Measurements from ENCODE around the gene ARL8A.
"Not testable (repeated sequence)": the region's sequence is repeated elsewhere in the genome, so short reads cannot be mapped to it uniquely, and the experiment has no call there.

Gene ARL8A

DNA sequence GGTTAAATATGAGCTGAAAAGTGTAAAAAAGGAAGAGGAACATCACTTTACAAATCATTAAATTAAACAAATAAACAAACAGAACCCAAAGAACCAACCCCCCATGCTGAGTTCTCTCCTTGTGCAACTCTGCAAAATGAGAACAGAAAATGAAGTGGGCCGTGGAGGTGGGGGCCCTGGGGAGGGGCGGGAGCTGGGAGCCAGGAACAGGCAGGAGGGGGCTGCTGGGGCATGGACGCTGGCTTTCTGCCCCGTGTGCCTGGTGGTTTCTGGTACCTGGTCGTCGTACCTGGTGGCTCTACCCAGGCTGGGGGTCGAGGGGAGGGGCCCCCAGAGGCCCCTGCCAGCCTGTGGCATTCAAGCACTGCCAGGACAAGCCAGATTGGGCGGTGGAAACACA is 11.0 kb downstream of the ARL8A start:
- no peak for DNase-seq

- DNase-seq, result no peak
Measured at GRCh38 chr1:202133001-202133400, 11.5 kb downstream of the ARL8A start.

GRCh38 chr1:202131956-202132821 is 12.3 kb downstream of the ARL8A start:
- no peak for DNase-seq

- DNase-seq, result no peak
Measured at GRCh38 chr1:202130816-202131522, 13.6 kb downstream of the ARL8A start.

DNA sequence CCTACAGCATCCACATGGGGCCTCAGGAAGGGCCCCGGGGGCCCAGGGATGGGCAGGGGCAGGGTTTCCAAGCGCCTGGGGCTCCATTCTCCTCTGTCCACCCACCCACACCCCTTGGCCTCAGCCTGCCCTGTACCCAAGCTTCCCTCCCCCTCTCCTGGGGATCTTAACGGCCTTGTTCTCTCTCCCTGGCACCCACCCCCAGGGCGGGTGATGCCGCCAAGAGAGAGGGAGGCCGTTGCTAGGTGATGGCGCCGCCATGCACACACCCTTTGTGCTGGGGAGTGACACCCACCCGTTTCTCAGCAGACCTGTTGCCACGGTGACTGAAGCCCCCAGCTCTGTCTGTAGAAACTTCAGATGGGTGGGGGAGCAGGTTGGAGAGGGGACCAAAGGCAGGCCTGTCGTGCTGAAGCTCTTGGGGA is 14.2 kb downstream of the ARL8A start:
- DNase-seq, result no peak

GRCh38 chr1:202129453-202130296 is 14.9 kb downstream of the ARL8A start:
- DNase-seq, result no peak

GRCh38 chr1:202127836-202128622 is 16.5 kb downstream of the ARL8A start:
- no peak for DNase-seq

- DNase-seq, result no peak
Measured at GRCh38 chr1:202127061-202127460, 17.5 kb downstream of the ARL8A start.

DNA sequence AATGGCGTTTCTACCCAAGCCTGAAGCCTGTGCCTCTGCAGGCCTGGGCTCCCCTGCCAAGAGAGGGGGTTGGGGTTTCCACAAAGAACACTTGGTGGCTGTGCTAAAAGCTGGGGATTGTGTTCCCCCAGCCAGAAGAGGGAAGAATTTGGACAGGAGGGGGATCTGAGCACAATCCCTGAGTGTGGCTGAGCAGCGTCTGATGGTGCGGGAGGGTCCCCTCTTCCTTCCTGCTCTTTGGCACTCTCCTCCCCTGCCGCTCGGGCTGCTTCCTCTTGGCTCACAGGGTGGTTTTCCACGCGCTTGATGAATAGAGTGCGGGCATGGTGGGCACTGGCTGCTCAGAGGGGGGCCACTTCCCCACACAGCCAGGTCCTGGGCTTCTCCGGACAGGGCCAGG is 18.1 kb downstream of the ARL8A start:
- no peak for DNase-seq

GRCh38 chr1:202125611-202126010 is 18.9 kb downstream of the ARL8A start:
- DNase-seq, result no peak

DNA sequence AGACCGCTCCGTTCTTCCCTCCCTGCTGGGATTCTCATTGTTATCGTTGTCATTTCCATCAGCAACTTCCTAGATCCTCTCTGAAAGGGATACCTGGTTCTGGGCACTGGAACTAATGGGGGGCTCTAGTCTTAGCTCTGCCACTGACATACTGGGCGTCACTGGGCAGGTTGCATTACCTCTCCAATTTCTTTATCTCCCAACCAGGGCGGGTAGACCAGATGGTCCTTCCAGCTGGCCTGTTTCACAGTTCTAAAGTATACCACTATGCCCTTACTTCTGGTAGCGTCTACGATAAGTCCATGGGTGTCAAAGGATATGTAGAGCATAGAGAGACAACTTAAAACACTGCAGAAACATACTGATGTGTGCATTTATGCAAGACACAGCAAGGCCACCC is 20.4 kb downstream of the ARL8A start:
- DNase-seq, result no peak

DNA sequence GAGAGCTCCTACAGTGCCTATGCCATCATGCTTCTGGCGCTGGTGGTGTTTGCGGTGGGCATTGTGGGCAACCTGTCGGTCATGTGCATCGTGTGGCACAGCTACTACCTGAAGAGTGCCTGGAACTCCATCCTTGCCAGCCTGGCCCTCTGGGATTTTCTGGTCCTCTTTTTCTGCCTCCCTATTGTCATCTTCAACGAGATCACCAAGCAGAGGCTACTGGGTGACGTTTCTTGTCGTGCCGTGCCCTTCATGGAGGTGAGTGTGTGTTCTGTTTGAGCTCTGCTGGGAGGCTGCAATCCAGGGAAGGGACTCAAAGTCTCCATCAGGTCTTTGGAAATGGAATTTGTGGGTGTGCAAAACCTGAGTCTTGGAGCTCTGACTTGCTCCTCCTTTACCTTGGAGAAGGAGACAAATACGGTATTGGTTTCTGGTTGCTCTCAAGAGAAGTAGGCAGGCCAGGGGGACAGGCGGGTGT is 21.2 kb downstream of the ARL8A start:
- no peak for DNase-seq

DNA sequence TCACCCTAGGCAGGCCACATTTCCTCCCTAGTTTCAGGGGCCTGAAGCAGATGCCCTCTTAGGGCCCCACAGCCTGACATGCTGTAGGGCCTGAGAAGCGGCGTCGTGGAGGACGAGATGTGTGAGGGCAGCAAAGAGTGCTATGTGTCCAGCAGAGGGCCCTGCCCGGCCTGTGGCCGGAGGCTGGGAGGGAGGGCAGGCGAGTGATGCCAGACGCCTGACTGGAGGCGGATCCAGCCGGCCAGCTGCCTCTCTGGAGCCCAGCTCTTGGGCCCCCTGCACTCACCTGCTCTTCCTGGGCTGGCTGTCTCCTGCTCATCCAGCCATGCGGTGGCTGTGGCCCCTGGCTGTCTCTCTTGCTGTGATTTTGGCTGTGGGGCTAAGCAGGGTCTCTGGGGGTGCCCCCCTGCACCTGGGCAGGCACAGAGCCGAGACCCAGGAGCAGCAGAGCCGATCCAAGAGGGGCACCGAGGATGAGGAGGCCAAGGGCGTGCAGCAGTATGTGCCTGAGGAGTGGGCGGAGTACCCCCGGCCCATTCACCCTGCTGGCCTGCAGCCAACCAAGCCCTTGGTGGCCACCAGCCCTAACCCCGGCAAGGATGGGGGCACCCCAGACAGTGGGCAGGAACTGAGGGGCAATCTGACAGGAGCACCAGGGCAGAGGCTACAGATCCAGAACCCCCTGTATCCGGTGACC is 21.8 kb downstream of the ARL8A start, which contains the start of gene GPR37L1:
GPR37L1 (plus strand) TSS at position 279 of the 697 bp plus-strand sequence; CDS start at position 326, 47 bp downstream.
- no peak for DNase-seq

GRCh38 chr1:202121006-202121405 is 23.5 kb downstream of the ARL8A start:
- DNase-seq, result no peak

- DNase-seq, result no peak
Measured at GRCh38 chr1:202117898-202118371, 26.6 kb downstream of the ARL8A start.

- no peak for DNase-seq
Measured at GRCh38 chr1:202116287-202116686, 28.2 kb downstream of the ARL8A start.

- DNase-seq, result no peak
Measured at GRCh38 chr1:202113690-202114300, 30.7 kb downstream of the ARL8A start.

DNA sequence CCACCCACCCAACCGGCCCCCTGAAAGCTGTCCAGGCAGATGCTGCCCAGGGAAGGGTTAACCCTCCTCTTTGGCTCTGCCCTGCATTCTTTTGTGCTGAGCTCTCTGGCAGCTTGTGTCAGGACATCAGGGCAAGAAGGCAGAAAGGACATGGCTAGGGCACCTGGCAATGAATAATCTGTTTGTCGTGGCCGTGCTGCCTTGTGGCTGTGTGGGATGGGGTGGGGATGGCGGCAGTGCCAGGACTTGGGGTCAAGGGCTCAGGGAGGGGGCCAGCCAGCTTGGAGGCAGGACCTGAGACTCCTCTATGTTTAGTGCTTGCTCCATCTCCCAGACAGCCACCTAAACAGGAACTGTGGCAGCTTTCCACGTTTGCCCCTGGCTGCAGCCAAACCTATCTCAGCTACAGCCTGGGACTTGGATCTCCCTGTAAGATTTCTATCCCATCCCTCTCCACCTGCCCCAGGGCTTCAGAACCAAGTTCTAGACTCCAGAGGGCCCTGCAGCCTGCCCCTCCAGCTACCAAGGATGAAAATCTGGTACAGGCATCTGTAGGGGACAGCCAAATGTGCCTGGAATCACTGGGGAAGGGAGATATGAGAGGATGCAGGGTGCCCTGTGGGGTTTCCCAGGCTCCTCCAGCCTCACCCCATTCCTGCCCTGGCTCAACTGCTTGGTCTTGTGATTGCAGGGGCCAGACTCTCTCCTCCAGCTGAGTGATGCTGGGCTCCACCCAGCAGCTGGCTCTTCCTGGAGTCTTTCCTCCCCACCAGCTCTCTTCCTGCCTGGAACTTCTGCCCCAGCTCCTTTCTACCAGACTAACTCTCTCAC is 31.5 kb downstream of the ARL8A start:
- DNase-seq, result no peak

- not testable (repeated sequence) for DNase-seq
Measured at GRCh38 chr1:202111589-202111988, 32.9 kb downstream of the ARL8A start.

- no peak for DNase-seq
Measured at GRCh38 chr1:202110977-202111376, 33.6 kb downstream of the ARL8A start.

All from activated naive CD4-positive, alpha-beta T cell (primary cell).